HG03565 (cell line): ENCODE data around the gene HOXC6.

Experiments
- ATAC-seq: cut with Tn5 transposase; IDR thresholded peaks from one replicate; pipeline ENCODE4 v1.9.1; 2021; ENCODE audit warnings: mild to moderate bottlenecking, moderate library complexity; ENCODE audit not compliant: unreplicated experiment

Gene HOXC6

DNA sequence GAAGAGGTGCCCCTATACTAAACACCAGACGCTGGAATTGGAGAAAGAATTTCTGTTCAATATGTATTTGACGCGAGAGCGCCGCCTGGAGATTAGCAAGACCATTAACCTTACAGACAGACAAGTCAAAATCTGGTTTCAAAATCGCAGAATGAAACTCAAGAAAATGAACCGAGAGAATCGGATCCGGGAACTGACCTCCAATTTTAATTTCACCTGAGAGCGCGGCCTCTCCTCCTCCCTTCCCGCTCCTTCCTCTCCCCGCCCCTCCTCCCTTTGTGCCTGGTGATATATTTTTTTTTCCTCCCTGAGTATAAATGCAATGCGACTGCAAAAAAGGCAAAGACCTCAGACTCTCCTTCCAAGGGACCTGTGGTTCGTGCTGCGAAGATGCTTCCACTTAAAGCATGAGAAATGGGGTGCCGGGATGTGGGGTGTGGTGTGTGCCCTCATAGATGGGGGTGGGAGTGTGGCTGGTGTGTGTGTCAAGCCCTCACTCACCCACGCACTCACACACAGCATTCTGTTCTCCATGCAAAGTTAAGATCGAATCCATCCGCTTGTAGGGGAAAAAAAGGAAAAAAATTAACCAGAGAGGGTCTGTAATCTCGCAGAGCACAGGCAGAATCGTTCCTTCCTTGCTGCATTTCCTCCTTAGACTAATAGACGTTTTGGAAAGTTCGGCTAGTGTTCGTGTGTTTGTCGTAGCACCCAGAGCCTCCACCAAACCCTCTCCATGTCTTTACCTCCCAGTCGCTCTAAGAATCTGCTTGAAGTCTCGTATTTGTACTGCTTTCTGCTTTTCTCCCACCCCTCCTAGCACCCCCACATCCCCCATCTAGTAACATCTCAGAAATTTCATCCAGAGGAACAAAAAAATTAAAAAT is 38.8 kb upstream of the HOXC6 start:
- no peak for ATAC-seq

DNA sequence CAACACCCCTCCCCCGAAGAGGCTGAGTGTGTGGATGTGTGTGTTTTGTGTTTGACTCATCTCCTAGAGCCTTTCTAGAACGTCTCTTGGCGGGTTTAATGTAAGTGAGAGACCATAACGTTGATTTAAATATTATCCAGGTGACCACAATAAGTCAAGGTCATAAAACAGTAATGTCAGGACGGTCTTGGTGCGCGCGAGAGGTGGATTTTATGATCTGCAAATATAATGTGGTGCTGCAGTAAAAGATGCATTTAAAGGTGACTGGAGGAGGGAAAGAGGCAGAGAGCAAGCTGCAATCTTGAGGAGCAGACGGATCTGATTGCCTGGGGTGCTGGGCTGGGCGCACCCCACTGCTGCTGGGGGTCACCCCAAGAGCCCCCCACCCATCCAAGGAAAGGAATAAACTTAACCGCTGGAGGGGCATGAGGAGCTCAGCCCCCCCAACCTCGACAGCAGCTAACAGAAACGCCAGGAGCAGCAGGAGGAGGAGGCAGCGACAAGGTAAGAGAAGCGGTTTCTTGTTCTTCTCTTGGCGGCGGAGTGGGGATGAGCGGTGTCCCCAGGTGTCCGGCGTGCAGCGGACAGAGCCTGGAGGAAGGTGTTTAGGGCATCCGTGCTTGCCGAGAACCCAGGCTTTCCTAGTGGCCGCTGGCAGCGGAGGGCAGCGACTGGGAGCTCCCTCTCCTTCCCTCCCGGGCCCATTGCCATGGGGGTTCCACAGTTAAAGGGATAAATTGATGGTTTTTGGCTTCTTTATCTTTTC is 37.7 kb upstream of the HOXC6 start:
- no peak for ATAC-seq

DNA sequence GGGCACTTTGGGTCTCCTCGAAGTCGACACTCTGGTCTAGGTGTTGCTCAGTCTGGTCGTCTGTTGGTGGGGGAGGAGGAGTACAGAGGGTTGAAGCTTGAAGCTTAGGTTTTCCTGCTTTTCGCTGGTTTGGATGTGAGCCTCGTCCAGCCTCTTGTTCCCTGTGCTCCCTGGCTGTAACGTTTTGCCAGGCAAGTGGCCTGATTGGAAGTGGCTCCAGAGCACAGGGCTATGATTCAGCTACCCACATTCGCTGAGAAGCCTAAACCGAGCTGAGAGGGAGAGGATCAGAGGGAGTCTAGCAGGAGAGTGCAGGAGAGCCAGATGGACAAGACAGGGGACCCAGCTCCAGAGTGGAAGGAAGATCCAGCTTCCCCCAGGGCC is 37.2 kb upstream of the HOXC6 start:
- ATAC-seq, result no peak

DNA sequence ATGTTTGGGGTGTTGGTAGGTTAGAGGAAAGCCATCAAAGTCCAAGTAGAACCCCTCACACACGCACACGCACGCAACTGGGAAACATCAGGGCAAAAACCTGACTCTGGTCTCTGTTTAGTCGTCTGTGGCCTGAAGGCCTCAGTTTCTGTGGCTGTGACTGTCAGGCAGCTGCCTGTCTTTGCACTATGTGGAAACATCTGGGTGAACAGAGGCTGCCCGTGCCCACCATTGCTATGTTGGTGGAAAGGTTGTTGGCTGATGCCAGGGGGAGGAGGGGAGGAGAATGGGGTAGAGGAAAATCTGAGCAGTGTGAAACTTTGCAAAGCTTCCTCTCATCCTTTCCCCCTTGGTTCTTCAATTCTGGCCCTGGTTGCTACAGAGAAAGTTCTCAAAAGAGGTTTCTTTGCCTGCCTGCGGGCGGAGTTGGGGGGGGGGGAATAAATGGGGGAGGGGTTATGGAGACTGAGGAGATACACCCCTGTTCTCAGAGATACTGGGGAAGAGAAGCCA is 35.8 kb upstream of the HOXC6 start:
- no peak for ATAC-seq

DNA sequence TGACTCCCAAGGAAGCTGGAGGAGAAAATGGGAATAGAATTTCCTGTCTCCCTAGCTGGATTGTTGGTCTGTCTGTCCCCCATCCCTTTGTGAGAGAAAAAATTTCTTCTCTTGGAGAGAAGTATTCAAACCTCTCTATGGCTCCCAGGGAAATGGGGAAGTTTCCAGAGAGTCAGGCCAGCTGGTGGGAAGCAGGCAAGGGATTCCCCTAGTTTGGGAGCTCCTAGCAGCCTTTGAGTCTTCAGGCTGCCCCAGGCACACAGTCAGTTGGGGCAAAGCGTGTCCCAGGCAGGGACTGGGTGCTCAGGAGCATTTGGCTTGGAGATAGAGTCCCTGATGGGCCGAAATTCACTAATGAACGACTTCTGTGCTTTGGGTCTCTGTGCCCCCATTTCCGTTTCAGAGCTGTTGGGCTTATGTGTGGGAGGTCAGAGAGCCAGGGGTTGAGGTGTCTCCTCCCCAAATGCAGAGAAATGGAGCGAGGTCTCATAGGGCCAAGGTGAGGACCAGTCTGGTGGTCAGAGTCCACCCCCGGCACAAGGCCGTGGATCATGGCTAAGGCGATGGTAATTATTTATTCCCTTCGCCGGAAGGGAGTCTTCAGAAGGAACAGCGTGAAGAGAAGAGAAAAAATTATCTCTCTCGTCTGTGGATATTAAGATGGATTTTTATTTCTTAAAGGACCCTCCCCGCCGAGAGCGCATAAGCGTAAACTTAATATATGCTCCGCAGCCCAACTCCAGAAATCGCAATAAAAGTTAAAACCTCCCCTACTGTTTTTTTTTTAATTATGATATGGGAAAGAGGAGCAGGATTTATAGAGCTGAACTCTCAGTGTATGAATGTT is 34.9 kb upstream of the HOXC6 start:
- no peak for ATAC-seq

DNA sequence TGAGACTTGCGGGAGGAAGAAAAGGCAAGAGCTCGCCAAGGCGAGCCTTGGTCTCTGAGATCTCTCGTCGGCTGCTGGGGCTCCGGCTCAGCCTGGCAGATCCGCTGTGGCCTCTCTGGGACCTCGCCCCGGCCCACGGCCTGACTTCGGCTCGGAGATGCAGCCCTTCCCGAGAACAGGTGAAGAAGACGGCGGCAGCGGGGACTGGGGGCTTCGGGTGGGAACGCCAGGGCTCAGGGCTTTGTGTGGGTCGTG is 34.3 kb upstream of the HOXC6 start:
- no peak for ATAC-seq

DNA sequence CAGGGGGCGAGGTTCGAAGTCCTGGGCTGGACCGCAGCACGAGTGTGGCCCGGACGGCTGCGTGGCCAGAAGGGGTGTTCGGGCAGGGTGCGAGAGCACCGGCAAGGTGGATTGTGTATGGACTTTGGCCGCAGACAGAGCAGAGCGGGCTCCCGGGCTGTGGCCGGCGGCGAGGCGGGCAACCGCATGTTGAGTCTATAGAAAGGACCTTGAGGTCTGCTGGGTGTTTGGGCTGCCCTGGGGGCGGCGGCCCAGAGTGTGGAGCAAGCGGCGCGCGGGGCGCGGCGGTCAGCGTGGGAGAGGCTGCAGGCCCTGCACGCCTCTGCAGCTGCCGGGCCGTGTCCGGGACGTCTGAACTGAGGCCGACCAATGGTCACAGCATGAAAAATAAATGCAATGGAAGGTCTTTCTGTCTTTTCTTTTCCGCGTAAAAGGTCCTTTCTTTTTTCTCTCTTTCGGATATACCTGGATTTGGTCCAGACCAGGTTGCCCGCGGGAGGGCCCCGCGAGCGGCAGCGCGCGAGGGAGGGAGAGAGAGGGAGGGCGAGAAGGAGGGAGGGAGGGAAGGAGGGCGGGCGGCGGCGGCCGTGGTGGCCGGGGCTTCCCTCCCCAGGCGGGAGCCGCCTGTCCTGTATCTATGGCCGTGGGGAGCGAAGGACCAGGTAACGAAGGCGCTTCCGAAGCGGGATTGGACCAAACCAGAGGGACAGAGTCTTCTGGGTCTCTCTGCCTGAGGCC is 33.8 kb upstream of the HOXC6 start:
- no peak for ATAC-seq

DNA sequence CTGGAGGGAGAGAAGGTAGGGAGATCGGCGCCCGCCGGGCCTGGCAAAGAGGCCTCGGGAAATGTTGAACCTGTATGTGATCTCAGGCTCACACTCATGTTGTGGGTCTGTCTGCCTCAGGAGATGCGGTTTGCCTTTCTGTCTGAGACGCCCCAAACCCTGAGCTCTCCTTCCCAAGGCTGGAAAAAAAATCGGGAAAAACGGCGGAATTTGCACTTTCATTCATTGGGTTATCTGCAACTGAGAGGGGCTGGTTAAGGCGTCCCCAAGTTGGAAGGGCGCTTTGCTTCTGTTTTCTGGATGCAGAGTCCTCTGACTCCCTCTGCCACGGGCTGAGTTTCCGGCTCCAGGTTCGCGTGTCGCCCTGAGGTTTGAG is 33.2 kb upstream of the HOXC6 start:
- no peak for ATAC-seq

DNA sequence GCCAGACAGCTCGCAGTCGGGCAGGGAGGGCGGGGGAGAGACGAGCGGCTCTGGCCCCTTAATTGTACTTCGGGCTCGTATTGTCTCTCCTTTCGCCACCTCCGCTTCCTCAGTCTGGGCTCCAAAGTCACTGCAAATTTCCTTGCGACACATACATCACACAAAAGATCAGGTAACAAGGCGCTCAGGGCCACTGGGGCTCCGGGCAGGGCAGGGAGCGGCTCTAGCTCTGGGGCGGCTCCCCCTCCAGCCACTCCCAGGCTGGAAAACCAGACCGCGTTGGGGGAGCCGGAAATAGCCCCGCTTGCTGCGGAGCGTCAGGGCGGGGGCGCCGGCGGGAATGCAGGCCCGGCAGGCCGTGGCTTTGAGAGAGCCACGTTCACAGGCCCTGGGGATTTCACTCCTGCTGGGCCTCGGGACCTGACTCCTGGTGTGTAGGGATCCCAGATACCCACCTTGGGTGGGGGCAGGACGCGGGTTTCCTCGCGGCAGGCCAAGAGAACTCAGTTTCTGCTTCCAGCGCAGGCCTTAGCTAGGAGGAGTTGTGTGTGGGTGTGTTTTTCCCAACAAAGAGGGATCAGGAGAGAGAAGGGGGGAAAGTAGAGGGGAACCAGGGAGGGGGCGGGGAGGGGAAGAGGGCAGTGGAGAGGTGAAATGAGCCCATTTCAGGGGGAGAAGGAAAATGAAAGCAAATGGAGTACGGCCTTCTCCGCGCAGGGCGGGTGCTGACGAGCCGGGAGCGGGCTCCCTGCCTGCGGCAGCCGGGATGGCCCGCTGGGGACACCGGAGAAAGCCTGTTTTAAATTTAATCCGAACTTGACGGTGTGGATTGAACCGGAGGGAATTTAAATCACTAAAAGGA is 32.6 kb upstream of the HOXC6 start:
- ATAC-seq, result no peak

DNA sequence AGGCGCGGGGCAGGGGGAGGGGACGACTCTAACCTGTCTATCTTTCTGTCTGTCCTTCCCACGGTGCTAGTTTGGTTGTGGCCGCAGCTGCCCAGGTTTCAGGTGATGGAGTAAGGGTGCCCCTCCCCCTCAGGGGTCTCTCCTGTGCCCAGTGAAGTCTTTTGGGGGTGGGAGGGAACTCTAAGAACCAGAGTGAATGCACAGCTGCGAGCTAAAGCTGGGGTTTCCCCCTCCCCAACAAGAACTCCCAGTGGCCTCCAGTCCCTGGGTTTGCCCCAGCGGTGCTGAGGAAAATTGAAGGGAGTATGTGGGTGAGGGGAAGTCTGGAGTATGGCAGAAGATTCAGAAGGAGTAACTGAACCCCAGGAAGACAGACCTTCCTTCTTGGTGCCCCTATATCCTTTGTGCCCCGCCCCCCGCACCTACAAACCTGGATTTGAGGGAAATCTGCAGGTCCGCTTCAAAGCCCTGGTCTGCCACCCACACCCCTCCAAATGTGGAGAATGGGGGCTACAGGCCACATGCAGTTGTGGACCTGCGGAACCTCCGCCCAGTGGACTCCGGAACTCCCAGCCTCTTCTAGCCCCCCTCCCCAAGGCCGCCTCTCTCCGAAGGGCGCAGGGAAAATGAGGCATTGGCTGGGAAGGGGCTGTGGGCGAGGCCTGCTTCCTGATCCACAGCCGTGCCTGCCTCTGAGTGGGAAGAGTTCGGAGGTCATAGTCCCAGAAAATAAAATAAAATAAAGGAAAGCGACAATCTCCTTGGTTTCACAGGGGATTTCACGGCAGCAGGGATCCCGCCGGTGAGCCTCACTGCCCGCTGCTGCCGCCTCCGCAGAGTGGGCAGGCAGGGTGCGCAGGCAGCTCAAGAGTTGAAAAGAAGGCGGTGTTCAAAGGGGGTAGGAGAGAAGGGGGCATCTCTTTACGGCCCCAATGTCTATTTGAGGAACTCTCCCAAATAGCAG is 31.7 kb upstream of the HOXC6 start:
- ATAC-seq, result no peak

DNA sequence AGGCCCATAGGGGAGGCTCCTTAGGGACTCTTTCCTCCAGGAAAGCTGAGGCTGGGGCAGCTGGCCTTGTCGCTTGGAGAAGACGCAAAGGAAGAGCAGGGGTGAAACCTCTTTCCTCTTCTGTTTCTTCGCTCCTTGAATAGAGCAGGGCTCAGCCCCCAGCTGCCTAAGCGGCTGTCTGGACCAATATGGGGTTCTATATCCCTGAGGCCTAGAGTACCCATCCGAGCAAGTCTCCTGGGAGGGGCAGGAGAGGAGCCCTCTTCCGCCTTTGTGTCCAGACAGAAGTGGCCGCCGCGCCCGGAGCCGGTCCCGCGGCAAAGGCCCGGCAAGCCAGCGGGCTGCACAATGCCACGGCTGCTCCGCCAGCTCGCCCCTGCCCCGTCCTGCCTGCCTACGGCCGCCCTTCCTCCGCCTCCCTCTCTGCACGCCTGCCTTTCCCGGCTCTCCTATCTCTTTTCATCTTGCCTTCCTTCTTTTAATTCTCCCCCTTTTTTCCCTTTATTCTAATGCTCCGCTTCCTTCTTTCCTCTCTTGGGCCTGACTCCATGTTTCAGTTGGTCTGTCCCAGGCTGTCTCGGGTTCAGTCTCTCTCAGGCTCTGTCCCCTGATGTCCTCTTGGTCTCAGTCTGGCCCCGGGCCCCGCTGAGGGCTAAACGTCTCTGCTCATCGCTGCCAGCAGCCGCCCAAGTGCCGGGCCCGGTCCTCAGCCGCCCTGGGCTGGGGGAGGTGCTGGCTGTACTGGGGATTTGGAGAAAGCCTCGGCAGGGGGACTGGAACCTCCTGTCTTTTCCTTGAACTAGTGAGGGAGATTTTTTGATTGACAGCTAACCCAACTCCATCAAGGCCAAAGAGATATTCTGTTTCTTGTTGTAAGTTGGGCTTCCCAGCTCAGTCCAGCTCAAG is 30.8 kb upstream of the HOXC6 start:
- ATAC-seq, result no peak

DNA sequence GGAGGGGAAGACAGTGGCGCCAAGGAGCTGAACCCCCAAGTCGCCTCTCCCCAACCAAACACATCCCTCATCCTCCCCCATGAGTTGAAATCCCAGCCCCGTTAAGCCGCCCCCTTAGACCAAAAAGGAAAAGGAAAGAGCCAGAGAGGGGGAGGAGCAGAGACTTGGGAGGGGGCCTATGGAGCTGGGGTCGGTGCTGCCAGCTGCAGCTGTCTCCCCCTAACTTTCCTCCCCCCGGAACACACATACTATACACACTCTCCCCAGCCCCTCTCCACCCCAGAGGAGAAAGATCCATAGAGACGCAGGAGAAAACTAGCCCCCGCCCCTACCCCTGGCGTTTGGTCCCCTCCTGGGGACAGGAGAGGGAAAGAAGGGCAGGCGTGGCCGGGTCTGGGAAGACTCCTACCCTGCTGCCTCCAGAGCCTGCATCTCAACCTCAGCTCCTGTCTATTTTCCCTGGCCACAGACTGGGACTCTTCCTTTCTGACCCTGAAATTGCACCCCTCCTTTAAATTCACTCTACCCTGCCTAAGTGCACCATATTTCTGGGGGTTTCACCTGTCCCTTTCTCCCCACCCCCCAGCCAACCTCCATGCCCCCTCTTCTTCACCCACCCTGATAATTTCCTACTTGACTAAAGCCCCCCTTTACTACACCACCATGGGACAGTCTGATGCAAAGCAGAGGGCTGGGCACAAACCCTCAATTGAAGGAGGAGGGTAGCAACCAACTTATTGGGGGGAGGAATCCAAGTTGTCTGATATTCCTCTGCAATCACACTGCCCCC is 29.9 kb upstream of the HOXC6 start:
- no peak for ATAC-seq

DNA sequence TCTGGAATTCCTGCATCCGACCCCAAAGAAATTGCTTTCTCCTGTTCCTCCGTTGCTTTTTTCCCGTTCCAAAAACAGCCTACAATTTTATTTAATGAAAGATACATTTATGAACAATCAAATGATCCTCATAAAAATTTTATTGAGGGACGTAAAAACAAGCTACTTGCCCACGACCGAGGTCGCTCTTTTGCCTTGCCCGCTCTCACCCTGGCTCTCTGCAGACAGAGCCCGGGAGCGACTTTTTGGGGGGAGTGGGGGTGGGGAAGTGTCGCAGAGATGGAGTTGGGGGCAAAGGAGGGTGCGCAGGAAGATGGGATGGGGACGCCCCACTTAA is 29.4 kb upstream of the HOXC6 start:
- no peak for ATAC-seq

DNA sequence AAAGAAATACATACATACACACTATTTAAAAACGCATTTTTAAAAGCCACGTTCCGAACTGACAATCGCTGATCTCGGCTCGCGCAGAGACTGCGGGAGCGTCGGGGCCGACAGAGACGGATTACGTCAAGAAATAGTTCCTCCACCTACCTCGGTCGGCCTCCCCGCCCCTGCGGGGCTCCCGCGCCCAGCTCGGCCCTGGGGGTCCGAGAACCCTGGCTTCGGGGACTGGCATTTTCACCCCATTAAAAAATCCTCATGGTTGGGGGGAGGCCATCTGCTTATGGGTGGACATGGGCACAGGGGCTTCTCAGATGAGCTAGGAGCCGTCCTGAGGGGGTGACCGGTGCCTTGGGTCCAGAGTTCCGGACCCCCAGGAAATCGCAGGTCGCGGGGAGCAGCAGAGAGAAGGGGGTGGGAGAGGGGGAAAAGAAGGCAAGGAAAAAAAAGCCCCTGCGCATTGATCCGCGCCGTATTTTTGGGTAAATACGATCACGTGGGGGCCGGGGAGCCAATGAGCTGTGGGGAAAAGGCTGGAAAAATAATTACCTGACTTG is 28.6 kb upstream of the HOXC6 start:
- no peak for ATAC-seq

DNA sequence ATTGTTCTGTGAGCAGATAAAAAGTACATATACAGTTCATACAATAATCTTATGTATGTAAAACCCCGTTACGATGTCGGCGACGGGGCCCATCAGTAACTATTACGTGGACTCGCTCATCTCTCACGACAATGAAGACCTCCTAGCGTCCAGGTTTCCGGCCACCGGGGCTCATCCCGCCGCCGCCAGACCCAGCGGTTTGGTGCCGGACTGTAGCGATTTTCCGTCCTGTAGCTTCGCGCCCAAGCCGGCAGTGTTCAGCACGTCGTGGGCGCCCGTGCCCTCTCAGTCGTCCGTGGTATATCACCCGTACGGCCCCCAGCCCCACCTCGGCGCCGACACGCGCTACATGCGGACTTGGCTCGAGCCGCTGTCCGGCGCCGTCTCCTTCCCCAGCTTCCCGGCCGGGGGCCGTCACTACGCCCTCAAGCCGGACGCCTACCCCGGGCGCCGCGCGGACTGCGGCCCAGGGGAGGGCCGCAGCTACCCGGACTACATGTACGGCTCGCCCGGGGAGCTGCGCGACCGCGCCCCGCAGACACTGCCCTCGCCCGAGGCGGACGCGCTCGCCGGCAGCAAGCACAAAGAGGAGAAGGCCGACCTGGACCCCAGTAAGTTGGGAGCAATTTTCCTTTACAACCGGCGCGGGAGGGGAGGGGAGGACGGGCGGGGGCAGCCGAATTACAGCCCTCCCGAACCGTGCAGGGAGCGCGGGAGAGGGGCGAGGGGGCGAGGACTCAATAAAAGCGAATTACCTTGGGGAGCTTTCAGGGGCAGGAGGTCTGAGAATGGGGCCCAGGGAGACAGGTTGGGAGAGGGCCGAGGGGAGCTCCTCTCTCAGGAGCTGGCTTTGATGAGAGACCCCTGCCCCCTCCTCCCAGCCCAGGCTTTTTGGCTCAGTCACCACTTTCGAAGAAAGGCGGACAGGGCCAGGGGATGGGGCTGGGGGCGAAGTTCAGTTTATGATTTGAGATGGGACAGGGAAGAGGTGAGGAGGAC is 27.8 kb upstream of the HOXC6 start, which contains the start of gene HOXC9:
TSS of gene HOXC9 (plus strand) at position 46 of the 999 bp plus-strand sequence. CDS start at position 74, 28 bp downstream.
- ATAC-seq, result no peak
